ENCODE measurements around the gene NUTM1.
"Not testable (repeated sequence)": the region's sequence is repeated elsewhere in the genome, so short reads cannot be mapped to it uniquely, and the experiment has no call there.

NUTM1 gene

DNA sequence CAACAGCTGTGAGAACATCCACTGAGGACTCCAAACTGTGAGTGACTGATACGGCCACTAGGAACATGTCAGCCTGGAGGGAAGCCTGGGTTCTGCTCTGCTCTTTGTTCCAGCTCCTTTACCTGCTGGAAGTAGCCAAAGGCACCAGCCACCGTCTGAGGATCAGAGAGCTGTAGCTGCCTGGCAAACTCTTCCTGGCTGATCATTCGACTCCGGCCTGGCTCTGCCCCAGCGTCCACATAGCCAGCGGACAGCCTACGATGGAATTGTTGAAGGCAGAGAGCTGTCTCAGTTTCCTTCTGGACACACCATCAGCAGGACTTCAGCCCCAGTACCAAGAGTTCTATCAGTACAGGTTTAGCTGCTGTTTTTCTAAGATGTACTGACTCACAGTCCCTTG, 18.2 kb downstream of the NUTM1 start:
- in situ Hi-C loops (cut with MboI; ENCODE audit: low sequenced_read_pairs), result loop anchor here (25.0 kb wide), 2 partner anchors 226 to 249 kb away; partner anchors contain the start of genes EMC7, GOLGA8B and PGBD4

- in situ Hi-C loops (cut with MboI; ENCODE audit: low sequenced_read_pairs), result loop anchor here (25.0 kb wide), 2 partner anchors 225 to 250 kb away; partner anchors contain the start of genes EMC7, GOLGA8B and PGBD4
Observed at GRCh38 chr15:34362047-34362773, 19.1 kb downstream of the NUTM1 start.

DNA sequence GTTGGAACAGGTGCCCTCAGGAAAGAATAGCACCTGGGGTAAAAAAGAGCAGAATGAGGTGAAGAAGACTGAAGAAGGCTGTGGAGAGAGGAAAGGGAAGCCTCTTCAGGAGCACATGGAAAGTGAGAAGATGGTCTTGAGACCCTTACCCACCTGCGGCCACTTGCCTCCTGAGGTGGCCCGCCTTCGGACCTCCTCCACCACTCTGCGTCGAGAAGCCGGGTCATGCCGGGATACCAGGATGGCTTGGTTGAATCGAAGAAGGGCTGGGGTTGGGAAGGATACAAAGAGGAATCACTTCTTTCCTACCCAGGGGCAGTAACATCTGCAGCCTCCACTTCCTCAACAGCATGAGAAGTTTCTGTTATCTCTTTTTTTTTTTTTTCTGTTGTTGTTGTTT, 20.9 kb downstream of the NUTM1 start:
- in situ Hi-C loops (cut with MboI; ENCODE audit: low sequenced_read_pairs), result loop anchor here (25.0 kb wide), 2 partner anchors 223 to 252 kb away; partner anchors contain the start of genes EMC7, GOLGA8B and PGBD4

DNA sequence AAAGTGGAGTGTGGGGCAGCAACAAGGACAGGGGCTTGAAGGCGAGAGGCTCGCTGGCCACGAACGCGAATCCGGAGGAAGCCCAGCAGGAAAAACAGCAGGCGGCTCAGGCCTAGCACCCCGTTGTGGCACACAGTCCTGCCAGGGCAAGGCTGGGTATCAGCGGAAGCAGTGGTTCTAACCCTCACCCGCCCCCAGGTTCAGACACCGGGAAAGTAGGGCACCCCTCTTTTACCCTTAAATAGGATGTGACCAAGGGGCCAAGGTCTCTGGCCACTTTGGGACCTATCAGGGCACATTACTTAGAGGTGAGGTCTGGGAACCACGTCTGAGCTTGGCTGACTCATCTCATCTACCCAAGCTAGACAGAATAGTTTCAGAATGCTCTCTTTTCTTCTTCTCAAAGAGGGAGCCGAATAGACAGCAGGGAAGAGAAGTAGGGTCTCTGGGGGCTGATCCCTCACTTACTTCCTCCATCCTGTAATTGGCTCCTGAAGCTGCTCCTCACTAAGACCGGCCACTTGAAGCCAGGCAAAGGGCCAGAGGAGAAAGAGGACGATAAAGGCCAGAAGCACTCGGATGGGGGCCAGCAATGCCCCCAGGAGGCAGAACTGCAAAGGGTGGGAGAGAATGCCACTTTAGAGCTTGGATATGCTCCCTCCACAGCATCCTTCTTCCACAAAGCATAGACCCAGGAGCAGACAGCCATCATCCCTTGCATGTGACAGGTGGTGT, 22.1 kb downstream of the NUTM1 start:
- in situ Hi-C loops (cut with MboI; ENCODE audit: low sequenced_read_pairs), result loop anchor here (25.0 kb wide), 2 partner anchors 222 to 253 kb away; partner anchors contain the start of genes EMC7, GOLGA8B and PGBD4

- in situ Hi-C loops (cut with MboI; ENCODE audit: low sequenced_read_pairs), result loop anchor here (25.0 kb wide), 2 partner anchors 221 to 254 kb away; partner anchors contain the start of genes EMC7, GOLGA8B and PGBD4
Observed at GRCh38 chr15:34365836-34366235, 22.7 kb downstream of the NUTM1 start.

- in situ Hi-C loops (cut with MboI; ENCODE audit: low sequenced_read_pairs), result loop anchor here (25.0 kb wide), 2 partner anchors 221 to 254 kb away; partner anchors contain the start of genes EMC7, GOLGA8B and PGBD4
Observed at GRCh38 chr15:34366271-34367065, 23.4 kb downstream of the NUTM1 start.

DNA sequence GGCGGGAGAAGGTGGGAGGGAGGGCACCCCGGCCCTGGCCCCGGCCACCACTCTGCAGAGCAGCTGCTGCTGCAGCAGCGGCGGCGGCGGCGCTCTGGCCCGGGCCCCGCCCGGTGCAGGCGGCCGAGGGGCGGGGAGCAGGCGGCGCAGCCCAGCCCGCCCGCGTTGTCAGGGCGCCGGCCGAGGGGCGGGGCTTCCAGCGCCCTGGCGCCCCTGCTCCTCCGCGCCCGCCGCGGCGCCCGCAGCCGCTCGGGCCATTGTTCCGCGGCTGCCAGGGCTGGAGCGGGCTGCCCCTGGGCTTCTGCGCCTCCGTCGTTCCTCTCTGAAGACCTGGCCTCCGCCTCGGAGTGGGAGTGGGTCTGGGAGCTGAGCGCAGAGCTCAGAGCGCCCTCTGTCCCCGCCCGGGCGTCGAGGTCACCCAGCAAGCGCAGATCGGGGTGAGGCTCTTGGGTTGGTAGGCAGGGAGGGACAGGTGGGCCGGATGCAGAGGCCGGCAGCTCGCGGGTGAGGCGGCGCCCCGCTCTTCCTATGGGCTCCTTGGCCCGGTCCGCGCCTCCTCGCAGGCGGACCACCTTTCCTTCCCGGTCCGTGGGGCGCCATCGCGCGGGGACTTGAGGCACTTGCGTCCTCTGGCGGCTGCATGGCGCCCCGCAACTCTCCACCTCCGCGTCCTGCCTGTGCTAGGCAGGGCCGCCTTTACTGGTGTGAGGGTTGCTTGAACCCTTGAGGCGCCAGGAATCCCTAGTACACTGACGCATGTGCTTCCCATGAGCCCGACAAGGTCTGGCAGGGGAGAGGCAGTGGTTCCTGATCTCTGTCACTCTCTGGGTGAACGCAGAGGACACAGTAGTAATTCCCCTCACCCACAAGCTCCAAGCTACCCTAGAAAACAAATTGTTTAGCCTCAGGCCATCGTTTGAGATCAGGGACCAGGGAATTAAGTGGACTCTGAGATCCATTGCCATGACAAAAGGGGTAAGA, 24.3 kb downstream of the NUTM1 start, which contains the start of gene LPCAT4:
TSS of gene LPCAT4 (minus strand) at position 96 of the 981 bp plus-strand sequence. CDS start 96 bp downstream, outside the sequence.
- in situ Hi-C loops (cut with MboI; ENCODE audit: low sequenced_read_pairs), result loop anchor here (25.0 kb wide), 2 partner anchors 220 to 255 kb away; partner anchors contain the start of genes EMC7, GOLGA8B and PGBD4

- in situ Hi-C loops (cut with MboI; ENCODE audit: low sequenced_read_pairs), result loop anchor here (25.0 kb wide), 2 partner anchors 217 to 258 kb away; partner anchors contain the start of genes EMC7, GOLGA8B and PGBD4
Observed at GRCh38 chr15:34370129-34370528, 27.0 kb downstream of the NUTM1 start.

DNA sequence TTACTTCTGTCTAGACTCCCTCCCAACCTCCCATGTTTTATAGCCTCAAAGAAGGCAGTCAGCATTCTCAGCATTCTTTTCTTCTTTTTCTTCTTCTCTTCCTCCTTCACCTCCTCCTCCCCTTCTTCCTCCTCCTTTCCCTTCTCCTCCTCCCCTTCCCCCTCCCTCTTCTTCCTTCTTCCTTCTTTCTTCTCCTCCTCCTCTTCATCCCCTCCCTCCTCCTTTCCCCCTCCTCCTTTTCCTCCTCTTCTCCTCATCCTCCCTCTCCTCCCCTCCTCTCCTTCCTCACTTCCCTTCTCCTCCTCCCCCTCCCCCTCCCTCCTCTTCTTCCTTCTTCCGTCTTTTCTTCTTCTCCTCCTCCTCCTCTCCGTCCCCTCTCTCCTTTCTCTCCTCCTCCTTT, 27.5 kb downstream of the NUTM1 start:
- in situ Hi-C loops (cut with MboI; ENCODE audit: low sequenced_read_pairs), result loop anchor here (25.0 kb wide), 2 partner anchors 217 to 258 kb away; partner anchors contain the start of genes EMC7, GOLGA8B and PGBD4

DNA sequence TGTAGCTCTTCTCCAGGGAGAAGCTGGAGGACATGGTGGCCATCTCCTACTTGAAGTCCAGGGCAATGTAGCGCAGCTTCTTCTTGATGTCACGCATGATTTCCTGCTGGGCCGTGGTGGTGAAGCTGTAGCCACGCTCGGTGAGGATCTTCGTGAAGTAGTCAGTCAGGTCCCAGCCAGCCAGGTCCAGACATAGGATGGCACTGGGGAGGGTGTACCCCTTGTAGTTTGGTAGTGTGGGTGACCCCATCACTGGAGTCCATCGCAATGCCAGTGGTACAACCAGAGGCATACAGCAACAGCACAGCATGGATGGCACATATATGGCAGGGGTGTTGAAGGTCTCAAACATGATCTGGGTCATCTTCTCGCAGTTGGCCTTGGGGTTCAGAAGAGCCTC, 30.8 kb downstream of the NUTM1 start:
- in situ Hi-C loops (cut with MboI; ENCODE audit: low sequenced_read_pairs), result loop anchor here (25.0 kb wide), 2 partner anchors 213 to 262 kb away; partner anchors contain the start of genes EMC7, GOLGA8B and PGBD4

DNA sequence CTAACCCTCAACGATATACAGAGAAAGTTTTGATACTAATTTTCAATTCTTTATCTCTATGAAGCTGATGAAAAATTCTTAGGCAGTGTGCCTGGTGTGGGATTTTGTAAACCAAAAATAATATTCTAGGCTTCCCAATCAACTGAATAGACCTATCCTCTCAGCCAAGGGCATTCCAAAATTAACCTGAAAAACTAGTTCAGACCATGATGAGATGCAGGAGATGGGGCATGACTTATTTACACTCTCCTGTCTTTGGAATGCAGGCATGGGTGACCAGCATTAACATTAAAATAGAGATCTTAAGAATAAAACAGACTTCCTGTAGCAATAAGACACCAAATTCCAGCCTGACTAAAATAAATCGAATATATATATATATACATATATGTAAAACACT, 31.7 kb downstream of the NUTM1 start:
- in situ Hi-C loops (cut with MboI; ENCODE audit: low sequenced_read_pairs), result loop anchor here (25.0 kb wide), 2 partner anchors 212 to 263 kb away; partner anchors contain the start of genes EMC7, GOLGA8B and PGBD4

DNA sequence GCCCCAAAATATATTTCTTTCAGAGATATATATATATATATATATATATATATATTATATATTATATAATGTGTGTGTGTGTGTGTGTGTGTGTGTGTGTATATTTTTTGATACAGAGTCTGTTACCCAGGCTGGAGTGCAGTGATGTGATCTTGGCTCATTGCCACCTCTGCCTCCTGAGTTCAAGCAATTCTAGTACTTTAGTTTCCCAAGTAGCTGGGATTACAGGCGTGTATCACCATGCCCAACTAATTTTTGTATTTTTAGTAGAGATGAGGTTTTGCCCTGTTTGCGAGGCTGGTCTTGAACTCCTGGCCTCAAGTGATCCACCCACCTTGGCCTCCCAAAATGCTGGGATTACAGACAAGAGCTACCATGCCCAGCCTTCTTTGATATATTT, 32.4 kb downstream of the NUTM1 start:
- in situ Hi-C loops (cut with MboI; ENCODE audit: low sequenced_read_pairs), result not testable (repeated sequence)

GRCh38 chr15:34376856-34377255, 33.7 kb downstream of the NUTM1 start:
- in situ Hi-C loops (cut with MboI; ENCODE audit: low sequenced_read_pairs), result no loop called here

- in situ Hi-C loops (cut with MboI; ENCODE audit: low sequenced_read_pairs), result not testable (repeated sequence)
Observed at GRCh38 chr15:34380491-34380890, 37.4 kb downstream of the NUTM1 start.

GRCh38 chr15:34381829-34382521, 38.9 kb downstream of the NUTM1 start:
- in situ Hi-C loops (cut with MboI; ENCODE audit: low sequenced_read_pairs), result not testable (repeated sequence)

DNA sequence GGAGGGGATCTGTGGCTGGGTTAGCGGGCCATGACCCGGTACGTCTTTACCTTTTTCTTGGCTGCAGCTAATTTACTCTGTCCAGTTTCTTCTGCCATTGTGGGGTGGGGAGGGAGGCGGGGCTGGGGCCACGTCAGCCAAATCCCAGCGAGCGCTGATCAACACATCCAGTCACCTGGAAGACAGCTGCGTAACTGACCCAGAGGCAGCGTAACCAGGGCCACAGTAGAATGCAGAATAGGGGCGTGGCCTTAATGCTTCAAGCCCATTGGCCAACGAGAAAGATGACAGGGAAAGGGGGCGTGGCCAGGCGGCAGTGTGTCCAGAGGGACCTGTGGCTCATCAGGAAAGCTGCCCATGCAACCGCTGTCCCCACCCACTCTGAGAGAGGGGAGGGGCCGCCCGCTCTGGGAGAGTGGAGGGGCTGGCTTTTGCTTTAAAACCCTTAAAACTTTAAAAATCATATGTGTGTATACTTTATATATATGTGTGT, 46.5 kb downstream of the NUTM1 start:
- in situ Hi-C loops (cut with MboI; ENCODE audit: low sequenced_read_pairs), result not testable (repeated sequence)

- in situ Hi-C loops (cut with MboI; ENCODE audit: low sequenced_read_pairs), result not testable (repeated sequence)
Observed at GRCh38 chr15:34392981-34393380, 49.9 kb downstream of the NUTM1 start.

- in situ Hi-C loops (cut with MboI; ENCODE audit: low sequenced_read_pairs), result not testable (repeated sequence)
Observed at GRCh38 chr15:34397637-34398259, 54.6 kb downstream of the NUTM1 start.

All from HL-60/S4 (cell line).